Measurements from ENCODE around the gene ATAD3C.

GRCh38 chr1:1406821-1407635 is 42.5 kb upstream of the ATAD3C start, which contains the start of gene MRPL20:
- TF ChIP-seq CTCF (IDR thresholded peaks at IDR 0.05; ENCODE audit: low read depth, low read length) (no peak), POLR2A (IDR thresholded peaks at IDR 0.05; ENCODE audit: extremely low read depth, insufficient read length) (peak; percentile 94), MYC (IDR thresholded peaks at IDR 0.05; ENCODE audit: low read depth, low read length) (peak; percentile 96), MAX (IDR thresholded peaks at IDR 0.05; ENCODE audit: low read depth, low read length) (peak; percentile 88)
